DMS114 treated with DMSO at 0.1 percent for 48 hours (cell line): Measurements from ENCODE around the gene TTLL5.

Experiments used
- DNase-seq: peaks from one replicate; lab custom pipeline; 2025; ENCODE audit not compliant: unreplicated experiment; lab: John Stamatoyannopoulos, UW

Gene TTLL5

GRCh38 chr14:75860561-75861160, 199.6 kb downstream of the TTLL5 start:
- no peak for DNase-seq

DNA sequence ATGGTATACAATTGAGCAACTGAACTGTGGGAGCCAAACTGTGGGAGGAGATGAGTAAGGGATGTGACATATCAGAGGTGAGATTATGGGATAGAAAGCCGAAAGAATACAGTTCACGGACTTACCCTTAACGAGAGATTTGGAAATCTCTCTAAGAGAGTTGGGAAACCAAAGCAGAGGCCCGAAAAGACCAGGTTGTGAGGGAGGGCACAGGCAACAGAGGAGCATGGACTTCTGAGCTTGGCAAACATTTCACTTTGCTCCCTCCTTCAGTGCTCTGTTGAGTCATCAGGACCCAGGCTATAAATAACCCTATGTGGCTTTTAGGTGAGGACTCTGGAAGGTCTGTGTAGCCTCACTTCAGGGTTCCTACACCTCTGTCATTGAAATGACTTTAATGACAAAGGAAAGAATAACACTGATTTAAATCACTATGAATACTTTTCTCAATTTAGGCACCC, 200.1 kb downstream of the TTLL5 start:
- DNase-seq: no peak

GRCh38 chr14:75863221-75863620, 202.2 kb downstream of the TTLL5 start:
- DNase-seq: no peak

DNA sequence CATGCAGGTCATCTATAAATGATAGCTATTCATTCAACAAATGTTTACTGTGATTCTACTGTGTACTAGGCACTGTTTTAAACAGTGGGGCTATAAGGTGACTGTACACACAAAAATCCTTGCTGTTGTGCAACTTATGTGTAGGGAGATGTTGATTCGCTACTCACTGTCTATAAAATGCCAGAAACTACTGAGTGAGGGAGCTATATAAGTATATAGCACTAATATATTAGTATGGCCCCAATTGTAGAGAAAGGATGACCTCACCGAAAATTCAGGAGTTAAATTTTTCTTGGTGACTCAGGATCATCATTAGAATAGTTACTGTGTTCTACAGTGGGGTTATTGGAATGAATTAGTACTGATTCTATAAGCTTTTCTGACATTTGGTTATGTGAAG, 203.3 kb downstream of the TTLL5 start:
- DNase-seq: no peak

DNA sequence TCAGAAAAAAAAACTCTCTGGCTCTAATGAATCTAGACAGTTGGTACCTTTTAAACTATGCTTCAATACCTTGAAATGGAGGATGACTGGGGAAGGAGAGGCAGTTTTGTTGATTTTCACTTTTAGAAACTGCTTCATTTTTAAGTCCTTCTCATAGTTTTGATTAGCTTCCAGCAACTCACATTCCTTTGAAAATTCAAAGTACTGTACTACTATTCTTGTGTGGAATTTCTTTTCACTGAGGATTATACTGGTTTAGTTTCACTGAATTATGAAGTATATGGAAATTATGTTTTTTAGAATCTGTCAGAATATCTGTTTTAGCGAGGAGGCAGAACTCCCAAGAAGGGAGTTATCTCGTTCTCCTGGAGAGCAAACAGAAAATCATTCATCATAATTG, 204.5 kb downstream of the TTLL5 start:
- DNase-seq: no peak

DNA sequence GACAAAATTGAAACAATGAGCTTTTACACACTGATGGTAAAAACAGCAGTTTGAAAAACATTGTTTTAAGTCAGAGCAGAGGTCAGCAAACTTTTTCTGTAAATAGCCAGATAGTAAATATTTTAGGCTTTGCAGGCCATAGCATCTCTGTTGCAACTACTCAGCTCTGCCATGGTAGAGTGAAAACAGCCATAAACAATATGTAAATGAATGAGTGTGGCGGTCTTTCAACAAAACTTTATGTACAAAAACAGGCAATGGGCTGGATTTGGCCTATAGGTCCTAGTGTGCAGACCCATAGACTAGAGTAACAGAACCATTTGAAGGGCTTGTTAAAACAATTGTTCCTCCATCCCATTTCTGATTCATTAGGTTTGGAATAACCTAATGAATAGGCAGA, 205.9 kb downstream of the TTLL5 start:
- no peak for DNase-seq

GRCh38 chr14:75871181-75871880, 210.3 kb downstream of the TTLL5 start:
- no peak for DNase-seq

- no peak for DNase-seq
Observed at GRCh38 chr14:75875958-75876357, 214.9 kb downstream of the TTLL5 start.

GRCh38 chr14:75876530-75876929, 215.5 kb downstream of the TTLL5 start:
- no peak for DNase-seq

DNA sequence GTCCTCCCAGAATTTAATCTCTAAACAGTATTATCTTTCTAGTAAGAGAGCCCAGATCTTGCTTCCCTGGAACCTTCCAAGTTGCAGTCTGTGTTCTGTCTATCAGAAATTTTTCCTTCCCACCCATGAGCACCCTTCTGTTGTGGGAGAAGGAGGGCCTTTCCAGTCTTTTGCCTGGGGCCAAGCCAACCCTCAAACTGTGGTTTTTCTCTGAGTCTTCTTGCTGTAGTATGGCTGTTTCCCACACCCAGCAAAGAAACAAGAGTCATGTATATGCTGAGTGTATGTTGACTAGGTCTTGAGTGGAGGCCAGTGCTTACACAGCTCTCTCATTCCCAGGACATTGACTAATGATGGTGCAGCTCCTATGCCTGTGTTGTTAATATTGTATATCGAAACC, 216.2 kb downstream of the TTLL5 start:
- DNase-seq: no peak

DNA sequence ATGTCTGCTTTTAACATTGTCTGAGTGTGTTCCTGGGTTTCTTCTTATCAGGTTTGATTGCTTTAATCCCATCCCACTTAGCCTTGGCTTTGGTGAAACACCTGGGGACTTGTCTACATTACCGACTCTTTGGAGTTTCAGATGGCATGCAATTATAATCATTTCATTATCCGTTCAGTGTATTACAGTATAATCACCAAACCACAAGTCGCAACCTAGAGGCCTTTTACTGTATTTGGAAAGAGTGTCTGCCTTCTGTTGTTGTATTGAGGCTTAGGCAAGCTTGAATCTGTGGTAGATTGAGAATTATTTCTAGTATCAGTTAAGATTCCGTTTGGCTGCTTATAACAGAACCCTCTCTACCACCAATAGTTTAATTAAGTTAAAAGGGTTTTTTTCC, 216.8 kb downstream of the TTLL5 start:
- no peak for DNase-seq

DNA sequence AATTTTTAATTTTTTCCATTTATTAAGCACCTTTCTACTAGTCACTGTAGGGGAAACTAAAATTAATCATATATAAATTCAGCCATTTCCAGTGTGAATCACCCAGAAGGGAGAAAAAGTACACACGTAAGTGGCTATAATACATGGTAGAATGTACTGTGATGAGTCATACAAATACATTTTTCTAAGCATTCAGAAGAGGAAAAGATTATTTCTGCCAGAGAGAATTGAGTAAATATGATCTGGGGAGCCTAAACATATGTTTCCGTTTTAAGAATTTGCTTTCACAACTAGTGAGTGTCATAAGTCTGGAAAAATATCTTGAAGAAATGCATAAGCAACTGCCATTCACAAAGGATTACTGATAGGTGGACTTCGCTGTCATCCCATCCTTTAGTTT, 218.0 kb downstream of the TTLL5 start:
- no peak for DNase-seq

DNA sequence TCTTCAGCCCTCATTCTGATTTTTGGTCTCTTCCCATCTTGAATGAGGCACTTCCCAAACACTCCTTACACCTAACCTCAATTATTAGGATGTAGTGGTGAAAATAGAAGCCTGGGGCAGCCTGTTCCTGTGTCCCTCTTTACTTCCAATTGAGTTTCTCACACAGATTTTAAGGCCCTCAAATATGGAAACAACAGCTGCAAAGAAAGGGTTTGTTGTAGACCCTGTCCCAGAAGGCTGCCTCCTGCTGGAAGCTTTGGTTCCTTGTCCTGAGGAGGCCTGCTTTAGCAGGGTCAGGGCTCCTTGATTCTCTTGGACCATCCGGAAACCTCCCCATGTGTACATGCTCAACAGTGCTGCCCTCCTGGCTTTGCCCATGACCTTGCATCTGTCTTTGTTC, 219.5 kb downstream of the TTLL5 start:
- no peak for DNase-seq

- DNase-seq: no peak
Observed at GRCh38 chr14:75881994-75882393, 220.9 kb downstream of the TTLL5 start.

DNA sequence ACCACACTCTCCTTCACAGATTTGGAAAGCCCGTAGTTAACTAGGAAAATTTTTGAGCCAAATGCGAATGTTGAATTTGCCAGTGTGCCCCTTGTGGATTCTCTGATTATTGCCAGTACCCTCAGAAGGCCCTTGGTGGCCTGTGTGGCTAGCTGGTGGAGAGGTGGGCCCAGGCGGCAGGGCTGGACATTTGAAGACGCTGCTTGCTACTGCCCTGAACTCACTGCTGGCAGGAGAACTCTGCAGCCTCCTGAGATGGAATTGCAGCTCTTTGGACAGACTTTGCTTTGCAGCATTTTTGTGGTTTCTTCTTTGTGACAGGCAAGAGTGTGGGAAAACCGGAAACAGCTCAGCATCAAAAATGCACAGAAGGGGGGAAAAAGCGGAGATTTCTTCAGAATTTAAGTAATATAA, 223.2 kb downstream of the TTLL5 start:
- DNase-seq: no peak

- no peak for DNase-seq
Observed at GRCh38 chr14:75885829-75886228, 224.8 kb downstream of the TTLL5 start.

DNA sequence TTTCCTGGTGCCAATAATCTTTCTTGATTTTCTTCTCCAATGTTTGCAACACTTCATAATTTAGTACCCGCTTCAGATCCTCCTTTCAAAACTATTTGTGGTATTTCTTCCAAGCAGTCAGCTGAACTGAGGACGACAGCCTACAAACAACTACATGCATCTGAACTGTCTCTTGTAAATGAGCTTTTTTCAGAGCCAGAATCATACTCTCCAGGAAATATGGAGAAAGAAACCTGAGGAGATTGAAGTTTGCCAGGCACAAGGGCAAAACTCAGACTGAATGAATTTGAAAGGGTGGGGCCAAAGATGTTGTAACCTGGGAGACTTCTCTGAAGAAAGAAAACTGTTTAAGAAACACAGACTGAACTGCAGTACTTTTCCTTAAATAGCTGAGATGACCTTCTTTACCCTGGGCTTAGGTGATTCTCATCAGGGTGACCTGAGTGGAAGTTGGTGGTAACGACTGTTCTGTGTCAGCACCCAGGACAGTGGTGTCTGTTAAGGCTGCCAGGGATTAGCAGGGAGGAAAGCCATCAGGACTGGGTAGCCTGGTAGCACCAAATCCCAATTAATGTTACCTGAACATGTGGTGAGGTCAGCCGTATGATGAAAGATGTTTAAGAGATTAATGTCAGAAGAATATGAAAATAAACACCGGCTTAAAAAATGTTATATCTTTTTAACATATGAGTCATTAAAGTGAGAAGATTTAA, 225.7 kb downstream of the TTLL5 start:
- no peak for DNase-seq

- DNase-seq: no peak
Observed at GRCh38 chr14:75888945-75889344, 227.9 kb downstream of the TTLL5 start.

DNA sequence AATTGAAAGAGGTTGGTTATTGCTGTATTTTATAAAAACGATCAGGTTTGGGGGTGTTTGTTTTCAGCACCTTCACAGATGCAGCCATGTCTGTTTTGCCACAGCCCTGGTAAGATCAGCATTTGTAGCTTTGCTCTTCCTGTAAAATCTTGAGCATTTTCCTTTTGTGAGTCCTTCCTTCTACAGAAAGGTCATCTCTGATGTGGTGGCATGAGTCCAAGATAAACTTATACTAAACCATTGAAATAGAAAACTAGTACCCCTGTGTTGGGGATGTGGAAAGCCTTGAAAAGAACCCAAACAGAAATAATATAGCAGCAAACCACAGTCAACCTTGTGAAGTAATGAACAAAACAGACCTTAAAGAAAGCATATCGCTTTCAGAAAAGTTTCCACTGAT, 235.3 kb downstream of the TTLL5 start:
- no peak for DNase-seq

DNA sequence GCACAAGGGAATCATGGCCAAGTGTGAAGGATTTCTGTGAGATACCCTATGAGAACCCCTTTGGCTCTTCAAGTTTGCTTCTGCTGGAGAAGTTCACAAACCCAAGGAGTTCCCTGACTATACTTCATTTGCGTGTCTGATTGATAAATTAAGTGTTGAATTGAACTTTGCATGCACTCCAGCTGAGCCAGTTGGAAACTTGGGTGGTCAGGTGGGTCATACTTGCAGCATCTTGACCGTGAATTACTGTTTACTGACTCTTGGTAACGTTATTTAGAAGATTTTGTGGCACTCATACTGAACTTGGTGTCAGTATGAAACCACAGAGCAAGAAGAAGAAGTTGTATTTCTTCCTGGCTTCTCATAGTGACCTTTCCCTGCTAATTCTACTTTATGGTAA, 243.3 kb downstream of the TTLL5 start:
- DNase-seq: no peak

- no peak for DNase-seq
Observed at GRCh38 chr14:75905147-75905904, 244.3 kb downstream of the TTLL5 start.

- no peak for DNase-seq
Observed at GRCh38 chr14:75906228-75906627, 245.2 kb downstream of the TTLL5 start.
